Lower leg skin (tissue), 4 donors: Measurements from ENCODE around the gene CYBA. TPM values are rescaled to one million over a fixed set of nuclear protein-coding genes. Genes with fewer than 3 reads are reported as not detected.
"Not testable (repeated sequence)": the region's sequence is repeated elsewhere in the genome, so short reads cannot be mapped to it uniquely, and the experiment has no call there.

ENCODE experiments used
- DNase-seq, 2 donors: peaks; one replicate each; pipeline ENCODE4 v3.0.0-alpha.2; 2019; ENCODE audit warnings: low spot score in 2 of 2
- H3K4me3 ChIP-seq: fragments of 200-600 bp; sonication (generic); 2 replicates; pipeline ENCODE4 v1.5.1; 2017; ENCODE audit warnings: mild to moderate bottlenecking, low read depth; ENCODE audit not compliant: poor library complexity, severe bottlenecking
- POLR2A ChIP-seq, 2 donors: fragments of 450-650 bp; IDR thresholded peaks; one replicate each; pipeline ENCODE4 v1.6.1; 2016 to 2017; ENCODE audit warnings: antibody characterized with exemption in 2 of 2, mild to moderate bottlenecking in 1 of 2, moderate library complexity in 1 of 2
- WGBS, 2 donors: methylation state at CpG; one replicate each; pipeline ENCODE4 v1.1.5; 2018; 5-methylcytosine and 5-hydroxymethylcytosine counted together
- intact Hi-C: fragments of 100-400 bp; cut with DNase I; formaldehyde crosslinking; loops from one replicate; pipeline ENCODE4 v1.15.0; 2023; ENCODE audit warnings: low total_unique reads
- total RNA-seq, 4 donors: library from RNA; depleted of rRNA; stranded (reverse); fragments of >200 nt; gene quantifications; one replicate each; pipeline ENCODE4 v1.1.0, GENCODE V29; 2016
- TF ChIP-seq, protein P1 (sequence below), 3 donors: fragments of 450-650 bp; IDR thresholded peaks; one replicate each; pipeline ENCODE4 v1.5.1; 2016; ENCODE audit warnings: antibody characterized with exemption in 3 of 3, mild to moderate bottlenecking in 3 of 3, moderate library complexity in 2 of 3

Gene CYBA
- total RNA-seq, 4 donors from 2014 or later: 30.5 to 93.2 (median 44.7) TPM

DNA sequence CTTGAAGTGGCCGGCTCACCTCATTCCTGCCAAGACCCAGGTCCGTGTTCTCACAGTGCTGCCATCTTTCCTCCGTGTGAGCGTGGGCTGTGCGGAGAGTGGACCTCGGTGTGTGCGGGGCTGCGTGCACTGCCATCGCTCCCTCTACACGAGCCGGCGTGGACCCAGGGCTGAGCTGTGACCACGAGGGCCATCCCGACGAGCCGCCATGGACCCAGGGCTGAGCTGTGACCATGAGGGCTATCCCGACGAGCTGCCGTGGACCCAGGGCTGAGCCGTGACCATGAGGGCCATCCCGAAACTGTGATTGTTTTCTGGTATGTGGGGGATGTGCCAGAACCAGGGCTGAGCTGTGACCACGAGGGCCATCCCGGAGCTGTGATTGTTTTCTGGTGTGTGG is 21.0 kb upstream of the CYBA start:
- 87 to 93% methylated on average over 17 to 23 of the region's 23 CpGs for WGBS, 2 donors
- intact Hi-C loops: no loop called here
- TF ChIP-seq POLR2A (IDR thresholded peaks at IDR 0.05): no peak
- TF ChIP-seq, protein P1, sequence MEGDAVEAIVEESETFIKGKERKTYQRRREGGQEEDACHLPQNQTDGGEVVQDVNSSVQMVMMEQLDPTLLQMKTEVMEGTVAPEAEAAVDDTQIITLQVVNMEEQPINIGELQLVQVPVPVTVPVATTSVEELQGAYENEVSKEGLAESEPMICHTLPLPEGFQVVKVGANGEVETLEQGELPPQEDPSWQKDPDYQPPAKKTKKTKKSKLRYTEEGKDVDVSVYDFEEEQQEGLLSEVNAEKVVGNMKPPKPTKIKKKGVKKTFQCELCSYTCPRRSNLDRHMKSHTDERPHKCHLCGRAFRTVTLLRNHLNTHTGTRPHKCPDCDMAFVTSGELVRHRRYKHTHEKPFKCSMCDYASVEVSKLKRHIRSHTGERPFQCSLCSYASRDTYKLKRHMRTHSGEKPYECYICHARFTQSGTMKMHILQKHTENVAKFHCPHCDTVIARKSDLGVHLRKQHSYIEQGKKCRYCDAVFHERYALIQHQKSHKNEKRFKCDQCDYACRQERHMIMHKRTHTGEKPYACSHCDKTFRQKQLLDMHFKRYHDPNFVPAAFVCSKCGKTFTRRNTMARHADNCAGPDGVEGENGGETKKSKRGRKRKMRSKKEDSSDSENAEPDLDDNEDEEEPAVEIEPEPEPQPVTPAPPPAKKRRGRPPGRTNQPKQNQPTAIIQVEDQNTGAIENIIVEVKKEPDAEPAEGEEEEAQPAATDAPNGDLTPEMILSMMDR (IDR thresholded peaks at IDR 0.05): no peak
- DNase-seq: no peak
- no peak overlapping the region for H3K4me3 ChIP-seq

DNA sequence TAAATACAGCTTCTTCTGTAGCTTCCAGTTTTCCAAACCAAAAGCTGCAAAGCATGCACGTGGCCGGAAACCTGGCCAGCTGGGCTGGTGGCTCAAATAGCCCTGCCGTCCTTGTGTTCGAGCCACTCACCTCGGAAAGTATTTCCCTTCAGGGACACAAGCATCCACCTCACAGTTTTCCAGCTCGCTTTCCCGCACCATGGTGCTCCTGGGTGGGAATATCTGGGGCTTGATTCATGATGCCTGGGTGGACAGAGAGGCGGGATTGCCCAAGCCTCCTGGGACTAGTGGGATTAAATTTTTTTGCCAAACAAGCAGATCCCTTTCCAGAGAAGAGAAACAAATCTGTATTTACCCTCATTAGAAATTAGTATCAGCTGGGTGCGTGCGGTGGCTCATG is 19.1 kb upstream of the CYBA start:
- intact Hi-C loops: loop anchor here (1.0 kb wide), 1 partner anchor 49 kb away; no protein-coding TSS in a partner anchor
- H3K4me3 ChIP-seq: no peak overlapping the region
- DNase-seq: no peak
- TF ChIP-seq, protein P1 (IDR thresholded peaks at IDR 0.05): no peak
- no peak for TF ChIP-seq POLR2A (IDR thresholded peaks at IDR 0.05)
- WGBS, 2 donors: 70 to 72% methylated on average over 10 of the region's 10 CpGs

- WGBS, 2 donors: 85 to 93% methylated on average over 8 of the region's 8 CpGs
- intact Hi-C loops, DNase-seq, H3K4me3 ChIP-seq: not testable (repeated sequence)
Observed at GRCh38 chr16:88669493-88669892, 18.6 kb upstream of the CYBA start.

DNA sequence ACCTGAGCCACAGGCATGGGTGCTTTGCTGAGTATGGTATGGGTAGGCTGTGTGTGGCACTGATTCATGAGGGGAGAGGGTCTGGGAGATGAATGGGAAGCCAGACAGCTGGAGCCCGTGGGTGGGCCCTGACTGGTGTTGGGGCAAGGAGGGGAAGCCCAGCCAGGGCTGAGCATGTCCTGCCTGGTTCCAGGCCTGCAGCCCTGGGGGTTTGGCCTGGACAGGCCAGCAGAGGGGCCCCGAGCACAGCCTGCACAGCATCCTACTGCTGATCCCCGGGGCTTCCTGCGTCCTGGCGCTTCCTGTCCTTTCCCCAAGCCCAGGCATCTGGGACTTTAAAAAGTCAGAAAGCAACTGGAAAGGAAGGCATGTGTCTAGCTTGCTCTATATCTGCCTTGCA is 16.6 kb upstream of the CYBA start:
- no peak overlapping the region for H3K4me3 ChIP-seq
- no peak for DNase-seq
- WGBS, 2 donors: 62 to 63% methylated on average over 4 to 5 of the region's 5 CpGs
- intact Hi-C loops: no loop called here
- no peak for TF ChIP-seq POLR2A (IDR thresholded peaks at IDR 0.05)

- 89 to 93% methylated on average over 3 of the region's 3 CpGs for WGBS, 2 donors
- intact Hi-C loops: no loop called here
- no peak overlapping the region for H3K4me3 ChIP-seq
- no peak for DNase-seq
- TF ChIP-seq, protein P1 (IDR thresholded peaks at IDR 0.05): no peak
- TF ChIP-seq POLR2A (IDR thresholded peaks at IDR 0.05): no peak
Observed at GRCh38 chr16:88665570-88665969, 14.7 kb upstream of the CYBA start.

DNA sequence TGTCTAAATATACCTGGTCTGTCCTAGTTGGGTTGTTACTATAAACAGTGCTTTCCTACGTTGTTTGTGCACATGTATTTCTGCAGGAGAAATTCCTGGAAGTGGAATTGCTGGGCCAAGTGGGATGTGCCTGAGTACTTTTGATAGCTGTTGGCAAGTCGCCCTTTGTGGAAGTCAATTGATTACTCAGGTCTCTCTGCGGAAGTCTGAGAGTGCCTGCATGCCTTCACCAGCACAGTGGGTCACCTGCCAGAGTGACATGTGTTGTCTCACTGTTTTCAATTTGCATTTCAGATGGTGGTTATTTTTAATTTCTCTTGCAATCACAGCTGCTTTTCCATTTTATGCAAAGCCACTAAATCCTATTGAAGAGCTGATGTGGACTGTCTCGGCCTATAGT is 14.3 kb upstream of the CYBA start:
- intact Hi-C loops: no loop called here
- WGBS, 2 donors: 51 to 54% methylated on average over 4 of the region's 4 CpGs
- DNase-seq: peak in 1 of 2 donors; percentile 85
- no peak overlapping the region for H3K4me3 ChIP-seq
- TF ChIP-seq, protein P1 (IDR thresholded peaks at IDR 0.05): no peak
- TF ChIP-seq POLR2A (IDR thresholded peaks at IDR 0.05): no peak

DNA sequence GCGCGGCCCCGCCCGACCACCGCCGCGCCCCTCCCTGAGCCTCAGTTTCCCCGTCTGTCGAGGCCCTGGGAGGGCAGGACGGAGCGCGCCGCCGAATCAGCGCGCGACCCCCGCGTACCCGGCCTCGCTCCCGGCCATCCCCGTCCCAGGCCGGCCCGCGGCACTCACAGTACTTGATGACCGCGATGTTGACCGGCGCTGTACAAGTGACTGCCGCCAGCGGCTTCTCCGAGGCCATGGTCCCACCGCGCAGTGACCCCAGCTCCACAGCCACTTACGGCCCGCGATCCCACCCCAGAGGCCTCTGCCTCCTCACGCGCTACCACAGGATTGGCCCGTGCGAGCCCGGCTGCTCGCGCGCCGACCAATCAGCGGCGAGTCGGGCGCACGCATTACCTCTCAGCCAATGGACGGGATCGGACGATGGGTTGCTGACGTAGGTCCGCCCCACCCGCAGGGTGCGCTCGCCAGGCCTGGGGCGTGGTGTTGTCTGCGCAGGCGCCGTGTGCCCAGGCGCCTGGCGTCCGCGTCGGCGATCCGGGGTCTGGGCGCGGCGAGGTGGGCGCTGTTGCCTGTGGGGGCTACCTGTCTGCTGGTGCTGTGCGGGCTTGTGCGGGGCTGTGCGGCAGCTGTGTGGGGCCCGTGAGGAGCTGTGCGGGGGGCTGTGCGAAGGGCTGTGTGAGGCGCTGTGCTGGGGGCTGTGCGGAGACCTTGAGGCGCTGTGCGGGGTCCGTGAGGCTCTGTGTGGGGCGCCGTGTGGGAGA is 12.2 kb upstream of the CYBA start, which contains the start of gene MVD:
MVD (minus strand) TSS at position 249 of the 764 bp plus-strand sequence; CDS start at position 238, 11 bp downstream.
- peak; percentile 96 to 99 for DNase-seq
- H3K4me3 ChIP-seq: peak within 1 kb of the TSS; percentile 79
- intact Hi-C loops: no loop called here
- WGBS, 2 donors: 1% methylated on average over 31 to 71 of the region's 88 CpGs
- TF ChIP-seq, protein P1 (IDR thresholded peaks at IDR 0.05): no peak
- no peak for TF ChIP-seq POLR2A (IDR thresholded peaks at IDR 0.05)
